ENCODE results near the gene SF3B3. TPM values are rescaled to one million over a fixed set of nuclear protein-coding genes. Genes with fewer than 3 reads are reported as not detected.
A peak's percentile ranks its signal among the peaks of the same experiment; 100 is the strongest.

SF3B3 gene
- polyA plus RNA-seq, 6 donors from 2014 or later = 29.3 to 136 (median 74.0) TPM

DNA sequence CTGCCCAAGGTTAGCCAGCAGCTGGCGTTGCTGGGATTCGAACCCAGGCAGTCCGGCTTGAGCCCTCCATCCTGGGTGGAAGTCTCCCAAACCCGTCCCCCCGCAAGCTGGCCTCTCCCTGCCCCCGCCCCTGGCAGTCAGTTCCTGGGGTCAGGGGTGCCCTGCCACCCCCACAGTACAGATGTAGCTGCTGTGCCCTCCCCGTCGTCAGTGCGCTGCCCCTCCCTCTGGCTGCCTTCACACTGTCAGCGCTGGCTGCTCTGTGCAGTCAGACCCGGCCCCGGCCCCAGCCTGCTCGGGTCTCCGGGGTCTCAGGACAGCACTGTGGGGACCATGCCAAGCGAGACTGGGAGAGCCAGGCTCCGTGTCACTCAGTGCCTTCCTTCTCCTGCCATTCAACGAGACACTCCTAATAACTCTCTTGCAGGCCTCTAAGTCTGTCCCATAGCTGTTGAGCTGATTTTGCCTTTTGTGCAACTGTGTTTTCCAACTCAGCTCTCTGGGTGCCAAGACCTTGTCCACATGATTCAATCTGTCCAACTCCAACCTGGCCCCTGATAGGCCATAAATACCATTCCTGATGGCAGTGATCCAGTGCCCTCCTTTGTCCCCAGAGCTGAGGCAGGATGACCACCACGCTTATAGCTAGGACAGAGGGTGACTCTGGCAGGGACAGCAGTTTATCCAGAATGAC, 67.3 kb downstream of the SF3B3 start:
- H3K4me1 Mint-ChIP-seq = no peaks in the 10 kb centered on the region
- H3K36me3 Mint-ChIP-seq = no peaks in the 10 kb centered on the region
- H3K4me3 Mint-ChIP-seq = no peak overlapping the region
- DNase-seq = no peak
- no peak for ATAC-seq (ENCODE audit: low read depth in 2 of 2)
- no peak overlapping the region for H3K27ac Mint-ChIP-seq
- peaks cover 0 to 23% (median 7%) of the 10 kb centered on the region in 3 donors for H3K27me3 Mint-ChIP-seq
- H3K9me3 Mint-ChIP-seq = no peaks in the 10 kb centered on the region

DNA sequence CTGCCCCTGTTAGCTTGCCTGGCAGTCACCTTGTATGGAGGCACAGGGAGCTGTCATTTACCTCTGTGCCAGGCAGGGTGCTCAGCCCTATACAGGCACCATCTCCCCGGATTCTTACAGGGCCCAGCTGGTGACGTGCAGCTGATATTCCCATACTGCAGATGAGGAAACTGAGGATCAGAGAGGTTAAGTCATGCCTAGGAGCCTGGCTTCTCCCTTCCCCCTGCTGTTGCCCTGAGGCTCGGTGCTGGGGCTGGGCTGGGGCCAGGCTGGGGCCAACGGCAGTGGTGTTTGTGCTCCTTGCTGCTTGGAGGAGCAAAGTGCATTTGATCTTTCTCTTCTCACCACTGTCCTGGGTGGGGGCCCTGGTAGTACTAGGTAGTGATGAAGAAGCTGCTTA, 68.0 kb downstream of the SF3B3 start:
- H3K4me3 Mint-ChIP-seq = no peak overlapping the region
- no peaks in the 10 kb centered on the region for H3K36me3 Mint-ChIP-seq
- no peak for ATAC-seq (ENCODE audit: low read depth in 2 of 2)
- no peaks in the 10 kb centered on the region for H3K4me1 Mint-ChIP-seq
- DNase-seq = no peak
- peaks cover 0 to 19% (median 2%) of the 10 kb centered on the region in 3 donors for H3K27me3 Mint-ChIP-seq
- no peaks in the 10 kb centered on the region for H3K9me3 Mint-ChIP-seq
- peak overlapping the region in 1 of 6 donors; percentile 36 for H3K27ac Mint-ChIP-seq

- Mint-ChIP-seq H3K27ac (peak overlapping the region in 1 of 6 donors; percentile 62), H3K27me3 (peaks cover 0 to 17% (median 0%) of the 10 kb centered on the region in 3 donors), H3K36me3 (no peaks in the 10 kb centered on the region), H3K4me3 (peak overlapping the region in 1 of 8 donors; percentile 44), H3K4me1 (no peaks in the 10 kb centered on the region), H3K9me3 (no peaks in the 10 kb centered on the region)
- ATAC-seq (ENCODE audit: low read depth in 2 of 2) = no peak
- DNase-seq = no peak
Measured at GRCh38 chr16:70592106-70592571, 68.5 kb downstream of the SF3B3 start.

GRCh38 chr16:70593544-70593943, 69.9 kb downstream of the SF3B3 start:
- Mint-ChIP-seq H3K27ac (no peak overlapping the region), H3K9me3 (no peaks in the 10 kb centered on the region), H3K4me3 (no peak overlapping the region), H3K4me1 (no peaks in the 10 kb centered on the region), H3K27me3 (peaks cover 0 to 12% (median 0%) of the 10 kb centered on the region in 3 donors), H3K36me3 (no peaks in the 10 kb centered on the region)
- DNase-seq = no peak
- ATAC-seq (ENCODE audit: low read depth in 2 of 2) = no peak

- Mint-ChIP-seq H3K27me3 (peaks cover 0 to 11% (median 2%) of the 10 kb centered on the region in 3 donors), H3K36me3 (no peaks in the 10 kb centered on the region), H3K27ac (no peak overlapping the region), H3K9me3 (no peaks in the 10 kb centered on the region), H3K4me3 (no peak overlapping the region), H3K4me1 (no peaks in the 10 kb centered on the region)
- ATAC-seq (ENCODE audit: low read depth in 2 of 2) (no peak), DNase-seq (no peak)
Measured at GRCh38 chr16:70594569-70594968, 71.0 kb downstream of the SF3B3 start.

GRCh38 chr16:70597135-70597835, 73.7 kb downstream of the SF3B3 start:
- Mint-ChIP-seq H3K4me1 (no peaks in the 10 kb centered on the region), H3K36me3 (no peaks in the 10 kb centered on the region), H3K4me3 (no peak overlapping the region), H3K27me3 (peaks cover 5 to 19% (median 7%) of the 10 kb centered on the region in 3 donors), H3K27ac (no peak overlapping the region), H3K9me3 (no peaks in the 10 kb centered on the region)
- ATAC-seq (ENCODE audit: low read depth in 2 of 2) (no peak), DNase-seq (no peak)

DNA sequence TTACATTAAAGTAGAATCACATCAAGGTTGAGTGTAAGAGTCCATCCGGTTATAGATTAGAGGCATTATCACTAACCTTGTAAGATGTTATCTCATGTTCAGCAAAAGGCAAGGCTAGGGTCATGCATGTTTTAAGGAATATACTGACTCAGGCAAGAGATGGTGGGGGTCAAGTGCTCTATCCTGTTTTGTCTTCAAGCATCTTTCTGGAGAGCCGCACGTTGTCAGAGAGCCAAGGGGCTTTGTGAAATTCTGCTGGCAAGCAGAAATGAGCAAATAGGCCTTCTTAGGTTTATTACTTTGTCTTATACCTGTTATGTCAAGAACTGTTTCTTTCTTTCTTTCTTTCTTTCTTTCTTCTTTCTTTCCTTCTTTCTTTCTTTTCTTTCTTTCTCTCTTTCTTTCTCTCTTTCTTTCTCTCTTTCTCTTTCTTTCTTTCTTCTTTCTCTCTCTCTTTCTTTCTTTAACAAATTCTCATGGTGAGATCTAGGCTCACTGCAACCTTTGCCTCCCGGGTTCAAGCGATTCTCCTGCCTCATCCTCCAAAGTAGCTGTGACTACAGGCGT, 75.4 kb downstream of the SF3B3 start:
- H3K4me1 Mint-ChIP-seq = no peaks in the 10 kb centered on the region
- no peak for DNase-seq
- ATAC-seq (ENCODE audit: low read depth in 2 of 2) = no peak
- no peaks in the 10 kb centered on the region for H3K36me3 Mint-ChIP-seq
- no peak overlapping the region for H3K4me3 Mint-ChIP-seq
- H3K9me3 Mint-ChIP-seq = no peaks in the 10 kb centered on the region
- no peak overlapping the region for H3K27ac Mint-ChIP-seq
- peaks cover 5 to 19% (median 7%) of the 10 kb centered on the region in 3 donors for H3K27me3 Mint-ChIP-seq

GRCh38 chr16:70600730-70601129, 77.1 kb downstream of the SF3B3 start:
- Mint-ChIP-seq H3K9me3 (no peaks in the 10 kb centered on the region), H3K36me3 (no peaks in the 10 kb centered on the region), H3K27me3 (peaks cover 5 to 19% (median 7%) of the 10 kb centered on the region in 3 donors), H3K4me1 (no peaks in the 10 kb centered on the region), H3K27ac (no peak overlapping the region), H3K4me3 (peak overlapping the region in 1 of 8 donors; percentile 37)
- DNase-seq (no peak), ATAC-seq (ENCODE audit: low read depth in 2 of 2) (no peak)

- peaks cover 5 to 19% (median 7%) of the 10 kb centered on the region in 3 donors for H3K27me3 Mint-ChIP-seq
- H3K4me3 Mint-ChIP-seq = no peak overlapping the region
Measured at GRCh38 chr16:70601576-70602575, 78.3 kb downstream of the SF3B3 start.

DNA sequence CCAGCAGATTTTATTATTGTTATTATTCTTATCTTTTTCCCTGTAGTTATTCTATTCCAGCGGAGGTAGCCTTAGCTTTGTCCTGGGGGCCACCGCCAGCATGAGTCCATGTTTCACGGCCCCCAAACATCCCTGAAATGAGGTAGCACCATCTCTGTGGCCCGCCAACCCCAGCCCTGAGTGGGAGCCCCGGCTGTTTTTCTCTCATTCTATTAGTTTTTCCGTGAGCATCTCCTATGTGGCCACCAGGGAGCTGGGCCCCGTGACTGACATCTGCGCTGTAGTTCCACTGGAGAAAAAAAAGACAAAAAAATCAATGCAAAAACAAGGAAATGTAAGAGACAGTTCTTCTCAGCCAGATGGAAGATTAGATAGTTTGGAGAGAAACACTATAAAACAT, 79.2 kb downstream of the SF3B3 start:
- Mint-ChIP-seq H3K36me3 (no peaks in the 10 kb centered on the region), H3K27me3 (peaks cover 5 to 19% (median 12%) of the 10 kb centered on the region in 3 donors), H3K27ac (no peak overlapping the region), H3K4me1 (no peaks in the 10 kb centered on the region), H3K4me3 (no peak overlapping the region), H3K9me3 (no peaks in the 10 kb centered on the region)
- DNase-seq = no peak
- no peak for ATAC-seq (ENCODE audit: low read depth in 2 of 2)

More at GRCh38 chr16:70601576-70602575, 78.3 kb downstream of the SF3B3 start:
- DNase-seq (no peak), ATAC-seq (ENCODE audit: low read depth in 2 of 2) (no peak)
- no peaks in the 10 kb centered on the region for H3K9me3 Mint-ChIP-seq
- H3K36me3 Mint-ChIP-seq = no peaks in the 10 kb centered on the region
- H3K4me1 Mint-ChIP-seq = no peaks in the 10 kb centered on the region
- peak overlapping the region in 1 of 6 donors; percentile 32 for H3K27ac Mint-ChIP-seq

DNA sequence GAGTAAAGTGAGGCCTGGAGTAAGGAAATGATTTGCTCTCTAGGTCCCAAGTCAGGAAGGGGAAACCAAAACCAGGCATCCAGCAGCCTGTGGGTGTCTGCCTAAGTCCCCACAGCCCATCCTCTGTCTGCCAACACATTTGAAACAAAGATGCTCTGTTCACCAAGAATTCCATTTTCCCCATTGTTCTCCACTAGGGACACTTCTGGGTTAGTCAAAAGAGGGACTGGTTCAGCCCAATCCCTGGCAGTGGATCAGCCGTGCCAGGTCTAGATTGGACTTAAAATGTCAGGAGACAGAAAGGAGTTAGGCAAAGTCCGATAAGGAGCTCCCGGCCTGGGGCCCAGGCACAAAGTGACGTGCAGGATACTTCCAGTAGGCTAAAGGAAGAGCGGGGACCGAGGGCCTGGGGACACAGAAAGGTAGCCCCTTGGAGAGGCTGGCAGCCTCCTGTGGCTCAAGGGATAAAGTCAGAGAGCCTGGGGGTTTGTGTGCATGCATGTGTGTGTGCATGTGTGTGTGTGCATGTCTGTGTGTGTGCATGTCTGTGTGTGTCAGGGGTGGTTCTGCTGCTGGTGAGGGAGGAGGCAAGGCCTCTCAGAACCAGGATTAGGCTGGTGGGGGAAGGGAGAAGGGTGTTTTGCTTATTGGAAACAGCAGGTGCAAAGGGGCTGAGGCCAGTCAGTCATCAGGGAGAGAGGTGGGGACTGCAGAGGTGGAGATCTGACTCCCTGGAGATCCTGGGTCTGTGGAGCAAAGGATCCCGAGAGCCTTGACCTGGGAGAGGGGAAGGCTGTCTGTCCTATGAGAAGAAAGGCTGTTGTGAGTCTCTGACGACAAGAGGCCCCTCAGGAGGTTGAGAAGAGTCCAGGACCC, 81.0 kb downstream of the SF3B3 start:
- H3K4me3 Mint-ChIP-seq = no peak overlapping the region
- H3K36me3 Mint-ChIP-seq = no peaks in the 10 kb centered on the region
- no peaks in the 10 kb centered on the region for H3K4me1 Mint-ChIP-seq
- no peak for DNase-seq
- no peak for ATAC-seq (ENCODE audit: low read depth in 2 of 2)
- H3K27me3 Mint-ChIP-seq = peaks cover 5 to 16% (median 12%) of the 10 kb centered on the region in 3 donors
- H3K27ac Mint-ChIP-seq = peak overlapping the region in 2 of 6 donors; percentile 34 to 42
- no peaks in the 10 kb centered on the region for H3K9me3 Mint-ChIP-seq

DNA sequence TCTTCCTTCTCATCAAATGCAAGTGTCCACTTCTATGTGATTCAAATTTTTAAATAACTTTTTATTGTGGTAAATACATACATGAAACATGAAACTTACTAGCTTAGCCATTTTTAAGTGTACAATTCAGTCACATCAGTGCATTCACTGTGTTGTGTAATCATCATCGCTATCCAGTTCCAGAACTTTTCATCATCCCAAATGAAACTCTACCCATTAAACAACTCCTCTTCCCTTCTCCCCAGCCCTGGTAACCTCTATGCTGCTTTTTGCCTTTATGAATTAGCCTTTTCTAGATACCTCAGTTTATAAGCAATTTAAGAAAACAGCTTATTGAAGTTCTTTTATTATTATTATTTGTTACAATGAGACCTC, 81.7 kb downstream of the SF3B3 start:
- H3K27me3 Mint-ChIP-seq = peaks cover under 1 to 12% (median 7%) of the 10 kb centered on the region in 3 donors
- H3K9me3 Mint-ChIP-seq = no peaks in the 10 kb centered on the region
- ATAC-seq (ENCODE audit: low read depth in 2 of 2) = no peak
- no peaks in the 10 kb centered on the region for H3K4me1 Mint-ChIP-seq
- peak overlapping the region in 2 of 6 donors; percentile 42 to 62 for H3K27ac Mint-ChIP-seq
- no peaks in the 10 kb centered on the region for H3K36me3 Mint-ChIP-seq
- DNase-seq = no peak
- H3K4me3 Mint-ChIP-seq = no peak overlapping the region

Data from naive B cell (primary cell).